CD4-positive, alpha-beta T cell treated with Interleukin-4 for 1 hour (primary cell): ENCODE results near the gene ITPK1.

Source experiments
- DNase-seq, 2 donors: peaks; one replicate each; pipeline ENCODE4 v3.0.0-alpha.2; 2020 to 2022

Gene ITPK1

GRCh38 chr14:92932448-92933395 lies 183.0 kb downstream of the ITPK1 start:
- DNase-seq: no peak

DNA sequence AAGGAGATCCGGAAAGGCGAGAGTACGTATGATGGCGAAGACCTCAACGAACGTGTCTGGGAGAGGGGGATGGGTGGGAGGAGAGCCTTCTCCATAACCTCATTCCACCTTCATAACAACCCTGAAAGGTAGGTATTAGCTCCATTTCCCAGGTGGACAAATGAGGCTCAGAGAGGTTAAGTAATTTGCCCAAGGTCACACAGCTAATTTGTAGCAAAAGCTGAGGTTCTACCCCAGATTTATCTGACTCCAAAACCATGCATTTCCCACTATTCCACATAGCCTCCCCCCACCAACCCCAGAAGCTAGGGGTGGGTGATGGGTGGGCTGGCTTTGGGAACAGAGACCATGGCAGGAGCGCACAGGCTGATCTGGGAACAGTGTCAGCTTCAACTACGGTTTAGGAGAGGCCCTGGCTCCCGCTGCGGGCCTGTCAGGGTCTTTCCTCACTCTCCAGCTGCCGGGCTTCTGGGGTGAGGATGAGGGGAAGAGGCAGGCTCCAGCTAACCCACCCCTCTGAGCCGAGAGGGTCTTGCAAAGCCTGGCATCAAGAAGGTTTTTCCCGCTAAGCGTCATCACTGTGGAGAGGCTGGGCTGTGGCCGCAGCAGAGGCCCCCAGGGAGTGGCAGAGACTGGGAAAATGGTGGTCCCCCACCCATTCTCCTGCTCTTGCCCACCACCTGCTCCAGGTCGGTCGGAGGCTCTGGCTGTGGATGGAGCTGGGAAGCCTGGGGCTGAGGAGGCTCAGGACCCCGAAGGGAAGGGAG lies 183.9 kb downstream of the ITPK1 start:
- no peak for DNase-seq

GRCh38 chr14:92930737-92931602 lies 184.8 kb downstream of the ITPK1 start:
- no peak for DNase-seq

- DNase-seq: no peak
Observed at GRCh38 chr14:92929689-92930608, 185.8 kb downstream of the ITPK1 start.

DNA sequence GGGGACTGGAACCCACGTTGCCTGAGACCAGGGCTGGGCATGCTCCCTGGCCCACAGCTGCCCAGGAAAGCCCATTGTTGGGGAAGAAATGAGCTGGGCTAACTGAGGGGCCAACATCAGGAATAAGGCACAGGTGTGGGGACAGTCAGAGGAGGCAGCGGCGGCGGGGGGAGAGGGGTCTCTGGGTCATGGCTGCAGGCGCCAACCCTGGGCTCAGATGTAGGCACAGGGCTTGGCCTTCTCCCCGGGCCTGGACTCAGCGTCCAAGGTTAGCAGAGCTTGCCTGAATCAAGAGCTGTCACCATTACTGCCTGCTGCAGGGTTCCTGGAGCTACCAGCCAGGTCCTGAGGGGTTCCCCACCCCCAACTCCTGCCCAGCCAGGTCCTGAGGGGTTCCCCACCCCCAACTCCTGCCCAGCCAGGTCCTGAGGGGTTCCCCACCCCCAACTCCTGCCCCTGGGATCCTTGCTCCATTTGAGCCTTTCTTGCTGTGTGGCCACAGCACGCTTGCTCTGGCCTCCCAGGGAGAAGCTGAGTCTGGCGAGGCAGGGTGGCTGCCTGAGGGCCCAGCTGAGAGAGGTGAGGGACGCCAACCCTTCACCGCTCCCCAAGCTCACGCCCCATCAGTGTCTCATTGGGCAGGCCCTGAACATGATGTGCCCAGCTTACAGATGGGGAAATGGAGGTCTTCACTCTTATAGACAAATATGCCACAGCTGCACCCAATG lies 186.6 kb downstream of the ITPK1 start:
- DNase-seq: no peak

DNA sequence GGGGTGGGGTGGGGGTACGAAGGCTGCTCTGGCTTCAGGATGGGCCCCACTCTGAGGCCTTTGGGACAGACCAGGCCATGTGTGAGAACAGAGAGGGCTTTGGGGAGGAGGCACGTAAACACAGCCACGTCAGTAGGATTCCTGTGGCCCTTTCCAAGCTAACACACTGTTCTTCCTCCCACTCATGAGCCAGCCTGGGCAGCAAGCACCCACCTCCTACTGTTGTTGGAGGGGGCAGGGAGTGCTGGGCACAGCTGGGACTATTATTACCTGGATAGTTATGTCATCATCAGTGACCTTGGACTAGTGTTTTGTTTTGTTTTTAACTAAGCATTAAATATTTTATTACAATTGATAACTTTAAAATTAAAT lies 187.5 kb downstream of the ITPK1 start:
- DNase-seq: no peak

GRCh38 chr14:92927349-92928257 lies 188.1 kb downstream of the ITPK1 start:
- DNase-seq: no peak

DNA sequence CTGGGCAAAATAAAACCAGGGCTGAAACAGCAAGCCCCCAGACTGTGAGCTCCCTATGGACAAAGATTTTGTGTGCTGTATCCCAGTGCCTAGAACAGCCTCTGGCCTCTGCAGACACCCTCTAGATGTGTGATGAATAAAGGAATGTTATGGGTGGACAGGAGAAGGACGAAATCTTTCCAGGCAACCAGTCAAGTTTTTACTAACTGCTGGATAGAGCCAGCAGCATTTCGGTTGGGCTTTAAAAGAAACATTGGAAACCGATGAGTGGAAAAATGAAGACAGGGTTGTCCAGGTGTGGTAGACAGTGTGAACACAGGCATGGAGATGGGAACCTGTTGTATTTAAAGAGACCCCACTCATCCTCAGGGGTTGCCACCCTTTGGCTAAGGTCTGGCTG lies 188.8 kb downstream of the ITPK1 start:
- DNase-seq: no peak

DNA sequence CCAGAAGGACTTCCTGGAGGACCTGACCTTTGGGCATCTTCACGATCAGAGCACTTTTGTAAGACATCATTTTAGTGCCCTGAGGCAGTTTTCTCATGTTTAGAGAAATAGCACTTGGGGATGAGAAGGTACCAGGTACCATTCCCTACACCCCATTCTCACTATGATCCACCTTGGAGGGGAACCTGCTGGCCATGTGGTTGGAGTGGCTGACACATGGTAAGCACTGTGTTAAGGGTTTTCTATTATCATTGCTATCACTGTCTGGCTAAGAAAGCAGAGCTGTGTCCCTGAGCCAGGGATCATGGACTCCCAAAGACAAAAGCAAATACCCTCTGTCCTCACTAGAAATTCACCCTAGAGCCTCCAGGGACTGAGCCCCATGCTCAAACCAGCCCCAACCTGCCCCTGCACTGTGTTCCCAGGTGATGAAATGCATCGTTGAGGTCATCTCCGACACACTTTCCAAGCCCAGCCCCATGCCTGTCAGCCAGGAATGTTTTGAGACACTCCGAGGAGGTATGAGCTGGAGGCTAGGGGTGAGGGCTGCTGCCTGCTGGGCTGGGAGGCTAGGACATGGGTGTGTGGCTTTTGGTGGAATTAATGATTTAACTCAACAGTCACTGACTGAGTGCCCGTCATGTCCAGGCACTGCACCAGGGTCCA lies 189.4 kb downstream of the ITPK1 start:
- DNase-seq: no peak

GRCh38 chr14:92925446-92925845 lies 190.3 kb downstream of the ITPK1 start:
- DNase-seq: no peak

DNA sequence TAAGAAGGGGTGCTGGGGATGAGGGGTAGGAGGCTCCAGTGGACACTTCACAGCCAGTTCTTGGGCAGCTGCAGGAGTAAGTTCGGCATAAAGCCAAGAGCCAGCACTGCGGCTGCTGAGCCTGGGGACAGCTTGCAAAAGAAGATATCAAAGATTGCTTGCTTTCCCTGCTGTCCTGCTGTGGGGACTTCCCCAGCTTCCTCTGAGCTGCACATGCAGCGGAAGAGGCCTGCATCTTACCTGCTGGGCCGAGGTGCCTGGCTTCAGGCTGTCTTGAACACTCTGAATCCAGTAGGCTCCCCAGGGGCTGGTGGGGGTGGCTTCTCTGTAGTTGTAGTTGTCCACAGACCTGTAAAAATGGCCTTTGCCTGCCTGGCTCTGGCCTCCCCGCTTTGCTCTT lies 191.5 kb downstream of the ITPK1 start:
- no peak for DNase-seq

GRCh38 chr14:92923744-92924103 lies 192.0 kb downstream of the ITPK1 start:
- no peak for DNase-seq

- DNase-seq: peak; percentile 17 to 18
Observed at GRCh38 chr14:92922883-92923743, 192.6 kb downstream of the ITPK1 start, which contains the start of gene CHGA. Gene CHGA (plus strand): TSS chr14:92923150. CDS start chr14:92923360, 210 bp downstream.

DNA sequence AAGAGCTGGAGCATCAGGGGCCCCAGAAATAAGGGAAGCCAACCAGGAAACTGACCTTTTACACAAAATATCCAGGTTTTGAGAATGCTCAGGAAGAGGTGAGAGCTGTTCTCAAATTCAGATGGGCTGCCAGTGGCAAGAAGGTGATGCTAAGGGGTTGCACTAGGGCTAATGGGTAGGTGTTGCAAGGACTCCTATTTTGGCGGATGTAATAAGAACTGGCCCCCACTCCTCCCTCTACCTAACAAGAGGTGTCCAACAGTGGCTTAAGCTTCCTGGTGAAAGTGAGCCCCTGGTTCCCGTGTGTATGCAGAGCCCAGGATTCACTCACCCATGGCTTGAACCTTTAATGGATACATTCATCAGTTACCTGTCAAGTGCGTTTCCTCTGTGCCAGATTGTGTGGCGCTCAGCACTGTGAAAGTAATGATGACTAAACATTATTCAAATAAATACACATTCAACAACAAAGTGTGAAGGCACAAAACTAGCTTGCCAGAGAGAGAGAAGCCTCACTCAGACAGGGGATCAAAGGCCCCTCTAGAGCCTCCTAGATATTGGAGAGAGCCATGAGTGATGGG lies 193.5 kb downstream of the ITPK1 start:
- no peak for DNase-seq

DNA sequence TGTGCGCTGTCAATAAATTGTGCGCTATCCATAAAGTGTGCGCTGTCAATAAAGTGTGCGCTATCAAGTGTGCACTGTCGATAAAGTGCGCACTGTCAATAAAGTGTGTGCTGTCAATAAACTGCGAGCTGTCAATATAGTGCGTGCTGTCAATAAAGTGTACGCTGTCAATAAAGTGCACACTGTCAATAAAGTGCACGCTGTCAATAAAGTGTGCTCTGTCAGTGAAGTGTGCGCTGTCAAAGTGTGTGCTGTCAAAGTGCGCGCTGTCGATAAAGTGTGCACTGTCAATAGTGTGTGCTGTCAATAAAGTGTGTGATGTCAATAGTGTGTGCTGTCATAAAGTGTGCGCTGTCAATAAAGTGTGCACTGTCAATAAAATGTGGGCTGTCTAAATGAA lies 195.7 kb downstream of the ITPK1 start:
- DNase-seq: no peak

DNA sequence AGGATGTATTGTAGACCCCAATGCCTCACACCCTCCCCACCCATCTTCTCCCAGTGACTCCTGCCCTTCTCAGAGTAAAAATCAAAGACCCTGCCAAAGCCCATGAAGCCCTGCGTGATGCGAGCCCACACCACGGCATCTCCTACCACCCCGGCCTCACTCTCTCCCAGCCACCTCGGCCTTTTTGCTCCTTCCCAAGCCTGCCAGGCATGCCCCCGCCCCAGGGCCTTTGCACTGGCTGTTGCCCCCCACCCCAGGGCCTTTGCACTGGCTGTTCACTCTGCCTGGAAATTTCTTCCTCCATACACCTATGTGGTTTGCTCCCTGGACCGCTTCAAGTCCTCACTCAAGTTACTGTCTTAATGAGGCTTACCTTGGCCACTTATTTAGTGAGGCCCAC lies 197.8 kb downstream of the ITPK1 start:
- DNase-seq: no peak

DNA sequence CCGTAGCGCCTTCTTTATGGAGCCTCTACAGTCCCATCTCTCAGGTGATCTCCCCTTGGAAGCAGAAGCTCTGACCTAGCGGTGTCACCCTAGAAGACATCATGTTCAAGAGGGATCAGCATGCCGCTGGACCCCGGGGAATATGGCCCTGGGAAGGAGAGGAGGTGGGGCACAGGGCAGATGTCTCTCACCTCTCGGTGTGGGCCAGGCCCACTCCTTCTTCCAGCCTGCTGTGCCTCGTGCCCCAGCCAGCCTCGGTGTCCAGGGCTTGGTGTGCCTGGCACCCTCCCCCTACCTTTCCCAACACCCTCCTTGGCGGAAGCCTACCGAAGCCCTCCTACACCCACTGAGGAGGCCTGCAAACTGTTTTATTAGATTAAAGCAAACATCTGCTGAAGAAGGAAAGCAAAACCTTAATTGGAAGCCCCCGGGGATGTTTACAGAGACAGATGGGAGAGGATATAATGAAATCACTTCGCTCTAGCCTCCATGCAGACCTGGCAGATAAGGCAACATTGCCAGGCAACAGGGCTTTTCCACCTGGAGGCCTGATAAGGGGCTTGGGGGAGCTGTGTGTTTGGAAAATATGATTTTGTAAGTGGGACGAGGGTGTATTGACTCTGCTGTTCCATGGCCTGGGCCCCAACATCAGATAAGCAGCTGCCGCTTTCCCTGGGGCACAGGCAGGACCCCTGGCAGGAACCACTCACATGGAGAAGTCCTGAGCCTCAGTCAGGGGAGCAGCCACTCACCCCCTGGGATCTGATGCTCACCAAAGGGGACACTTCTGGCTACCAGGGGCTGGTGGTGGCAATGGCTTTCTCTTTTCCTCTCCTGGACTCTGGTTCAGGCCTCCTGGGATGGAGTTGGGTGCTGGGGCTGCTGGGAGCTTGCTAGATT lies 198.4 kb downstream of the ITPK1 start:
- DNase-seq: no peak
